OCI-M2 (cell line): ENCODE data around the gene KRTAP20-1.

ENCODE experiments used
- DNase-seq: peaks from one replicate; lab custom pipeline; 2025; ENCODE audit not compliant: unreplicated experiment; lab: John Stamatoyannopoulos, UW

Gene KRTAP20-1

GRCh38 chr21:30642564-30642963 is 26.3 kb downstream of the KRTAP20-1 start, which contains the start of gene KRTAP20-3:
Gene KRTAP20-3 (plus strand): TSS chr21:30642864.
- no peak for DNase-seq

DNA sequence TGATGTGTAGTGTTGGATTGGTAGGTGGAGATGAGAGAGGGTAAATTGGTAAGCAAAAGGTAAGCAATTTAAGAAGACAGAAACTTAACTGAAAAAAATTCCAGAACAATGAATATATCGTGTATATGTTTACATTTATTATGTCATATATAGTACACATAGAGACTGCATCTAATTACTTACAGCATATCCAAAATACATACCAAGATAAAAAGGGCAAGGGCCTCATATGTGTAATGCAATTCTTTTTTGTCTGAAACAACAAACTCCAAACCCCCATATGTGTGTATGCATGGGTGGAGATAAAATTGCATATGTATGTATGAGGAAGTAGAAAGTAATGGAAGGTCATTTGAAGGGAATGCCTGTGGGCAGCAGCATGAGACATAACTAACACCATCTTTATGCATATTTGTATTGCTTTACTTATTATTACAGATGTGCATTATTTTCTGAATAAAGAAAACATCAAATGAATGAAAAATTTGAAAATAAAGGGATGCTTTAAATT is 30.7 kb downstream of the KRTAP20-1 start:
- DNase-seq, result no peak

GRCh38 chr21:30652891-30653290 is 36.7 kb downstream of the KRTAP20-1 start:
- DNase-seq, result no peak
